GM18861 (cell line): ENCODE results near the gene DMXL1.
A peak's percentile ranks its signal among the peaks of the same experiment; 100 is the strongest.
"Not testable (repeated sequence)": the region's sequence is repeated elsewhere in the genome, so short reads cannot be mapped to it uniquely, and the experiment has no call there.

ENCODE experiments used
- ATAC-seq: cut with Tn5 transposase; IDR thresholded peaks from one replicate; pipeline ENCODE4 v1.9.1; 2021; ENCODE audit not compliant: unreplicated experiment

Gene DMXL1

GRCh38 chr5:119190470-119191095 lies 119.7 kb downstream of the DMXL1 start:
- no peak for ATAC-seq

- ATAC-seq: no peak
These were observed 121.1 kb downstream of the DMXL1 start for GRCh38 chr5:119191944-119192343.

GRCh38 chr5:119200795-119201194 lies 129.9 kb downstream of the DMXL1 start:
- no peak for ATAC-seq

- no peak for ATAC-seq
These were observed 136.2 kb downstream of the DMXL1 start for GRCh38 chr5:119207105-119207504.

GRCh38 chr5:119212026-119212425 lies 141.1 kb downstream of the DMXL1 start:
- no peak for ATAC-seq

- no peak for ATAC-seq
These were observed 141.8 kb downstream of the DMXL1 start for GRCh38 chr5:119212676-119213075.

GRCh38 chr5:119217183-119217582 lies 146.3 kb downstream of the DMXL1 start:
- no peak for ATAC-seq

- ATAC-seq: no peak
These were observed 148.2 kb downstream of the DMXL1 start for GRCh38 chr5:119218830-119219782.

GRCh38 chr5:119220576-119221197 lies 149.8 kb downstream of the DMXL1 start:
- ATAC-seq: peak; percentile 84

- no peak for ATAC-seq
These were observed 150.4 kb downstream of the DMXL1 start for GRCh38 chr5:119221330-119221729.

- no peak for ATAC-seq
These were observed 159.1 kb downstream of the DMXL1 start for GRCh38 chr5:119229950-119230349.

- no peak for ATAC-seq
These were observed 167.6 kb downstream of the DMXL1 start for GRCh38 chr5:119238265-119239118.

GRCh38 chr5:119239119-119239417 lies 168.2 kb downstream of the DMXL1 start:
- ATAC-seq: no peak

- not testable (repeated sequence) for ATAC-seq
These were observed 168.9 kb downstream of the DMXL1 start for GRCh38 chr5:119239826-119240225.

- no peak for ATAC-seq
These were observed 173.0 kb downstream of the DMXL1 start for GRCh38 chr5:119243888-119244287.

- ATAC-seq: no peak
These were observed 180.3 kb downstream of the DMXL1 start for GRCh38 chr5:119250946-119251901.

GRCh38 chr5:119255571-119256356 lies 184.9 kb downstream of the DMXL1 start:
- no peak for ATAC-seq

GRCh38 chr5:119257613-119258012 lies 186.7 kb downstream of the DMXL1 start:
- ATAC-seq: no peak

- no peak for ATAC-seq
These were observed 192.8 kb downstream of the DMXL1 start for GRCh38 chr5:119263639-119264038.
